H9 (cell line): ENCODE measurements around the gene RNF220. TPM values are rescaled to one million over a fixed set of nuclear protein-coding genes. Genes with fewer than 3 reads are reported as not detected.

Experiments
- DNase-seq: peaks from one replicate; pipeline ENCODE4 v3.0.0-alpha.2; 2017
- H2AFZ ChIP-seq: one replicate; pipeline ENCODE4 v1.6.1; 2013; ENCODE audit warnings: mild to moderate bottlenecking, low read length, control low read depth, moderate library complexity
- H2AK5ac ChIP-seq: 2 replicates; pipeline ENCODE4 v1.6.1; 2013; ENCODE audit warnings: low read length, control low read depth, mixed read lengths; ENCODE audit not compliant: insufficient read length
- H2BK120ac ChIP-seq: one replicate; pipeline ENCODE4 v1.6.1; 2013; ENCODE audit warnings: low read depth, mild to moderate bottlenecking, low read length, control low read depth, inconsistent platforms; ENCODE audit not compliant: poor library complexity, severe bottlenecking
- H2BK12ac ChIP-seq: 2 replicates; pipeline ENCODE4 v1.6.1; 2013; ENCODE audit warnings: low read length, control low read depth, mixed read lengths, low read depth; ENCODE audit not compliant: insufficient read length
- H2BK15ac ChIP-seq: 2 replicates; pipeline ENCODE4 v1.6.1; 2013; ENCODE audit warnings: low read depth, low read length, control low read depth
- H2BK20ac ChIP-seq: one replicate; pipeline ENCODE4 v1.6.1; 2013; ENCODE audit warnings: low read depth, mild to moderate bottlenecking, low read length, control low read depth, inconsistent platforms; ENCODE audit not compliant: poor library complexity, severe bottlenecking
- H2BK5ac ChIP-seq: 2 replicates; pipeline ENCODE4 v1.6.1; 2013; ENCODE audit warnings: low read length, control low read depth, mixed read lengths; ENCODE audit not compliant: insufficient read length
- H3K14ac ChIP-seq: 2 replicates; pipeline ENCODE4 v1.6.1; 2013; ENCODE audit warnings: low read length, control low read depth; ENCODE audit not compliant: insufficient read depth
- H3K18ac ChIP-seq: 2 replicates; pipeline ENCODE4 v1.6.1; 2013; ENCODE audit warnings: low read depth, mild to moderate bottlenecking, mixed read lengths, low read length, control low read depth; ENCODE audit not compliant: insufficient read length
- H3K23ac ChIP-seq: 2 replicates; pipeline ENCODE4 v1.6.1; 2013; ENCODE audit warnings: low read length, control low read depth, mixed read lengths, low read depth; ENCODE audit not compliant: insufficient read length
- H3K23me2 ChIP-seq: 2 replicates; pipeline ENCODE4 v1.6.1; 2013; ENCODE audit warnings: low read depth, mild to moderate bottlenecking, mixed read lengths, low read length, control low read depth; ENCODE audit not compliant: insufficient read length, poor library complexity, severe bottlenecking
- H3K27ac ChIP-seq: 2 replicates; pipeline ENCODE4 v1.5.1; 2013; ENCODE audit warnings: low read length, control low read depth, mixed read lengths, low read depth; ENCODE audit not compliant: insufficient read length
- H3K27me3 ChIP-seq: 2 replicates; pipeline ENCODE4 v1.6.1; 2013; ENCODE audit warnings: low read length, control low read depth, inconsistent platforms; ENCODE audit not compliant: insufficient read depth
- H3K4ac ChIP-seq: 2 replicates; pipeline ENCODE4 v1.6.1; 2013; ENCODE audit warnings: low read depth, mild to moderate bottlenecking, control low read depth, inconsistent platforms, low read length, moderate library complexity
- H3K4me1 ChIP-seq: 2 replicates; pipeline ENCODE4 v1.6.1; 2013; ENCODE audit warnings: low read length, control low read depth, inconsistent platforms; ENCODE audit not compliant: insufficient read depth
- H3K4me2 ChIP-seq: 2 replicates; pipeline ENCODE4 v1.6.1; 2013; ENCODE audit warnings: low read length, control low read depth, mixed read lengths; ENCODE audit not compliant: insufficient read length, insufficient read depth
- H3K56ac ChIP-seq: 2 replicates; pipeline ENCODE4 v1.6.1; 2013; ENCODE audit warnings: low read depth, mild to moderate bottlenecking, mixed read lengths, low read length, control low read depth; ENCODE audit not compliant: insufficient read length
- H3K79me1 ChIP-seq: 2 replicates; pipeline ENCODE4 v1.6.1; 2013; ENCODE audit warnings: low read depth, mild to moderate bottlenecking, moderate library complexity, low read length, control low read depth, inconsistent platforms; ENCODE audit not compliant: insufficient read depth, poor library complexity, severe bottlenecking
- H3K79me2 ChIP-seq: 2 replicates; pipeline ENCODE4 v1.6.1; 2013; ENCODE audit warnings: low read length, control low read depth, inconsistent platforms; ENCODE audit not compliant: insufficient read depth
- H3K9ac ChIP-seq: 2 replicates; pipeline ENCODE4 v1.6.1; 2013; ENCODE audit warnings: low read length, control low read depth, mixed read lengths; ENCODE audit not compliant: insufficient read length; ENCODE audit errors: extremely low read depth
- H3K9me3 ChIP-seq: one replicate; pipeline ENCODE4 v1.6.1; 2013; ENCODE audit warnings: low read depth, low read length, inconsistent platforms; ENCODE audit not compliant: control insufficient read depth
- H3T11ph ChIP-seq: one replicate; pipeline ENCODE4 v1.6.1; 2013; ENCODE audit warnings: mild to moderate bottlenecking, low read length, control low read depth, inconsistent platforms
- H4K20me1 ChIP-seq: one replicate; pipeline ENCODE4 v1.6.1; 2013; ENCODE audit not compliant: control insufficient read depth, insufficient read length, insufficient read depth
- H4K5ac ChIP-seq: 2 replicates; pipeline ENCODE4 v1.6.1; 2013; ENCODE audit warnings: low read depth, mild to moderate bottlenecking, mixed read lengths, low read length, control low read depth; ENCODE audit not compliant: insufficient read length
- H4K8ac ChIP-seq: replicated peaks from 2 replicates; pipeline ENCODE4 v1.6.1; 2013; ENCODE audit warnings: low read length, control low read depth, mixed read lengths, low read depth; ENCODE audit not compliant: insufficient read length
- H4K91ac ChIP-seq: 2 replicates; pipeline ENCODE4 v1.6.1; 2013; ENCODE audit warnings: low read depth, mild to moderate bottlenecking, moderate library complexity, mixed read lengths, low read length, control low read depth; ENCODE audit not compliant: insufficient read length
- H3K27ac Mint-ChIP-seq, 3 experiments: 2 replicates in 2 of 3; 3 replicates in 1 of 3; pipeline ENCODE4 v1.8.0; 2020 to 2021; ENCODE audit warnings: mixed read lengths in 3 of 3, mild to moderate bottlenecking in 1 of 3, moderate library complexity in 1 of 3
- H3K27me3 Mint-ChIP-seq: 2 replicates; pipeline ENCODE4 v1.8.0; 2021; ENCODE audit warnings: low read depth, mild to moderate bottlenecking, moderate library complexity, mixed read lengths
- H3K36me3 Mint-ChIP-seq, 3 experiments: 2 replicates in 2 of 3; 3 replicates in 1 of 3; pipeline ENCODE4 v1.8.0; 2020 to 2021; ENCODE audit warnings: low read depth in 3 of 3, mixed read lengths in 3 of 3; ENCODE audit not compliant: insufficient read depth in 1 of 3
- H3K4me1 Mint-ChIP-seq, 2 experiments: 2 replicates each; pipeline ENCODE4 v1.8.0; 2020; ENCODE audit warnings: mixed read lengths in 2 of 2
- H3K4me3 Mint-ChIP-seq, 2 experiments: 2 replicates in 1 of 2; 3 replicates in 1 of 2; pipeline ENCODE4 v1.8.0; 2020 to 2021; ENCODE audit warnings: mild to moderate bottlenecking in 2 of 2, mixed read lengths in 2 of 2, moderate library complexity in 1 of 2
- H3K9me3 Mint-ChIP-seq, 2 experiments: 2 replicates in 1 of 2; 3 replicates in 1 of 2; pipeline ENCODE4 v1.8.0; 2020; ENCODE audit warnings: mild to moderate bottlenecking in 2 of 2, mixed read lengths in 2 of 2, moderate library complexity in 1 of 2
- CTCF ChIP-seq: fragments of 200-600 bp; sonication (generic); conservative IDR thresholded peaks from 3 replicates; pipeline ENCODE4 v1.8.0; 2021; ENCODE audit warnings: antibody characterized with exemption, mild to moderate bottlenecking
- WGBS: extraction: QIAGEN DNeasy Blood & Tissue Kit; methylation state at CpG from one replicate; pipeline ENCODE4 v1.1.7; 2013; ENCODE audit warnings: missing lambda C conversion rate, low lambda C conversion rate, mixed read lengths; ENCODE audit not compliant: insufficient read length; ENCODE audit errors: extremely low coverage; 5-methylcytosine and 5-hydroxymethylcytosine counted together
- total RNA-seq: library from RNA; stranded (reverse); gene quantifications from 2 replicates; pipeline ENCODE4 v1.2.1, GENCODE V29; 2021

RNF220 gene
- total RNA-seq, 1 experiment from 2014 or later = 109 TPM

GRCh38 chr1:44679468-44679867, 274.4 kb downstream of the RNF220 start:
- H4K5ac ChIP-seq = no peak overlapping the region
- H3K36me3 Mint-ChIP-seq = peaks cover 0 to 10% (median 0%) of the 10 kb centered on the region in 3 experiments; a peak in 3 of 7 replicates
- H3K18ac ChIP-seq = no peak overlapping the region
- H3K4me1 ChIP-seq = peaks cover 17% of the 10 kb centered on the region
- no peak overlapping the region for H4K8ac ChIP-seq
- TF ChIP-seq CTCF = no peak
- DNase-seq = no peak
- WGBS = no CpG with 5 or more reads among the region's 5 CpGs
- H3K9ac ChIP-seq = no peak overlapping the region
- H3K79me1 ChIP-seq = no peaks in the 10 kb centered on the region
- H3K9me3 ChIP-seq = no peaks in the 10 kb centered on the region
- H3K14ac ChIP-seq = no peak overlapping the region
- H3K27me3 Mint-ChIP-seq = no peaks in the 10 kb centered on the region; the same call in 1 of the 2 replicates
- no peak overlapping the region for H3K4me2 ChIP-seq
- H3K4me1 Mint-ChIP-seq = peaks cover 20 to 26% of the 10 kb centered on the region in 2 experiments
- no peak overlapping the region for H3K23ac ChIP-seq
- no peaks in the 10 kb centered on the region for H3K27me3 ChIP-seq
- H3K23me2 ChIP-seq = no peaks in the 10 kb centered on the region
- H2AK5ac ChIP-seq = no peak overlapping the region
- no peak overlapping the region for H3K27ac Mint-ChIP-seq
- H2BK12ac ChIP-seq = no peak overlapping the region
- H3K9me3 Mint-ChIP-seq = no peaks in the 10 kb centered on the region; a peak in 1 of 5 replicates
- H3T11ph ChIP-seq = no peak overlapping the region
- no peak overlapping the region for H3K27ac ChIP-seq
- no peak overlapping the region for H3K4me3 Mint-ChIP-seq
- no peak overlapping the region for H4K91ac ChIP-seq
- H2BK120ac ChIP-seq = no peak overlapping the region
- H3K79me2 ChIP-seq = no peaks in the 10 kb centered on the region
- no peak overlapping the region for H2AFZ ChIP-seq
- H2BK15ac ChIP-seq = no peak overlapping the region
- no peaks in the 10 kb centered on the region for H4K20me1 ChIP-seq
- H2BK20ac ChIP-seq = no peak overlapping the region
- H2BK5ac ChIP-seq = no peak overlapping the region
- H3K4ac ChIP-seq = no peak overlapping the region
- H3K56ac ChIP-seq = no peak overlapping the region
